ENCODE results near the gene KCTD16.

- TF ChIP-seq CTCF (conservative IDR thresholded peaks at IDR 0.05; ENCODE audit: low read depth in 2 of 2) (peak; percentile 23 to 50; a peak in 2 of 4 replicates), JUNB (IDR thresholded peaks at IDR 0.05; ENCODE audit: unreplicated experiment) (no peak), EZH2 (IDR thresholded peaks at IDR 0.05; ENCODE audit: low read depth, unreplicated experiment) (no peak), POLR2AphosphoS5 (IDR thresholded peaks at IDR 0.05; ENCODE audit: low read depth) (no peak), REST (IDR thresholded peaks at IDR 0.05; ENCODE audit: unreplicated experiment) (no peak), NANOG (IDR thresholded peaks at IDR 0.05; ENCODE audit: borderline replicate concordance) (no peak), STAT1 (IDR thresholded peaks at IDR 0.05; ENCODE audit: unreplicated experiment) (no peak), EZH2phosphoT487 (IDR thresholded peaks at IDR 0.05; ENCODE audit: unreplicated experiment) (no peak), ZNF114 (CRISPR knock-in tag; IDR thresholded peaks at IDR 0.05) (no peak), CREB1 (CRISPR knock-in tag; IDR thresholded peaks at IDR 0.05; ENCODE audit: low read depth) (no peak)
These were observed 77.3 kb downstream of the KCTD16 start for GRCh38 chr5:144248015-144248414.
